Neural cell (in vitro differentiated cells): ENCODE data around the gene SLC35B1. TPM values are rescaled to one million over a fixed set of nuclear protein-coding genes. Genes with fewer than 3 reads are reported as not detected.

Experiments
- H2AFZ ChIP-seq: fragments of 200-600, 300-800 bp; sonication (generic), shearing (Covaris generic); 2 replicates; pipeline ENCODE4 v1.6.0; 2014; ENCODE audit warnings: low read depth, mild to moderate bottlenecking, antibody characterized with exemption, low read length, moderate library complexity
- H3F3A ChIP-seq: fragments of 200-600 bp; shearing (Covaris generic); 2 replicates; pipeline ENCODE4 v1.6.1; 2016; ENCODE audit warnings: mild to moderate bottlenecking, moderate library complexity, mixed read lengths, antibody characterized with exemption, low read length; ENCODE audit not compliant: insufficient read depth, poor library complexity, severe bottlenecking
- H3K27ac ChIP-seq: fragments of 200-600, 300-800 bp; sonication (generic), shearing (Covaris generic); 2 replicates; pipeline ENCODE4 v1.5.1; 2014; ENCODE audit warnings: mild to moderate bottlenecking, low read length, moderate library complexity
- H3K27me3 ChIP-seq: fragments of 300-800, 200-600 bp; sonication (generic), shearing (Covaris generic); 2 replicates; pipeline ENCODE4 v1.6.0; 2014; ENCODE audit warnings: mild to moderate bottlenecking, low read depth, low read length, moderate library complexity; ENCODE audit not compliant: insufficient read depth
- H3K36me3 ChIP-seq: fragments of 300-800, 200-600 bp; sonication (generic), shearing (Covaris generic); 2 replicates; pipeline ENCODE4 v1.5.1; 2014; ENCODE audit warnings: mild to moderate bottlenecking, antibody characterized with exemption, low read length, moderate library complexity; ENCODE audit not compliant: insufficient read depth
- H3K4me2 ChIP-seq: fragments of 300-800, 200-600 bp; sonication (generic), shearing (Covaris generic); 2 replicates; pipeline ENCODE4 v1.6.0; 2014; ENCODE audit warnings: mild to moderate bottlenecking, low read length
- H3K4me3 ChIP-seq: fragments of 300-800, 200-600 bp; sonication (generic), shearing (Covaris generic); 2 replicates; pipeline ENCODE4 v1.5.1; 2014; ENCODE audit warnings: mild to moderate bottlenecking, low read length, moderate library complexity
- H3K79me2 ChIP-seq: fragments of 200-600 bp; shearing (Covaris generic); replicated peaks from 2 replicates; pipeline ENCODE4 v1.6.0; 2014; ENCODE audit warnings: mild to moderate bottlenecking, low read length, moderate library complexity; ENCODE audit not compliant: insufficient read depth
- H3K9ac ChIP-seq: fragments of 300-800, 200-600 bp; sonication (generic), shearing (Covaris generic); 2 replicates; pipeline ENCODE4 v1.6.1; 2016; ENCODE audit warnings: mild to moderate bottlenecking, low read length, mixed read lengths
- H3K9me2 ChIP-seq: fragments of 200-600 bp; shearing (Covaris generic); 2 replicates; pipeline ENCODE4 v1.6.1; 2016; ENCODE audit warnings: mild to moderate bottlenecking, low read length, mixed read lengths; ENCODE audit not compliant: insufficient read depth
- H3K9me3 ChIP-seq: fragments of 200-600, 300-800 bp; sonication (generic), shearing (Covaris generic); 2 replicates; pipeline ENCODE4 v1.6.1; 2016; ENCODE audit warnings: mild to moderate bottlenecking, mixed run types, low read length, moderate library complexity, mixed read lengths
- H4K20me1 ChIP-seq: fragments of 200-600 bp; shearing (Covaris generic); 2 replicates; pipeline ENCODE4 v1.6.1; 2016; ENCODE audit warnings: mild to moderate bottlenecking, mixed run types; ENCODE audit not compliant: insufficient read depth
- EP300 ChIP-seq: fragments of 450-650 bp; conservative IDR thresholded peaks from 2 replicates; pipeline ENCODE4 v1.6.1; 2014; ENCODE audit warnings: antibody characterized with exemption, mild to moderate bottlenecking, moderate library complexity; ENCODE audit not compliant: poor library complexity, severe bottlenecking
- EZH2 ChIP-seq: fragments of 200-600, 300-800 bp; shearing (Covaris generic), sonication (generic); IDR thresholded peaks from 2 replicates; pipeline ENCODE4 v1.6.1; 2014; ENCODE audit warnings: antibody characterized with exemption, low read length, borderline replicate concordance, mild to moderate bottlenecking; ENCODE audit not compliant: insufficient read depth, poor library complexity, severe bottlenecking
- MXI1 ChIP-seq: fragments of 450-650 bp; conservative IDR thresholded peaks from 2 replicates; pipeline ENCODE4 v1.6.1; 2014; ENCODE audit warnings: antibody characterized with exemption, mild to moderate bottlenecking; ENCODE audit not compliant: poor library complexity, severe bottlenecking
- POLR2AphosphoS5 ChIP-seq: IDR thresholded peaks from 2 replicates; pipeline ENCODE4 v1.6.1; 2012
- RAD21 ChIP-seq: fragments of 450-650 bp; conservative IDR thresholded peaks from 2 replicates; pipeline ENCODE4 v1.6.1; 2014; ENCODE audit warnings: antibody characterized with exemption, mild to moderate bottlenecking, moderate library complexity
- SMC3 ChIP-seq: fragments of 450-650 bp; conservative IDR thresholded peaks from 2 replicates; pipeline ENCODE4 v1.6.1; 2014; ENCODE audit warnings: antibody characterized with exemption, mild to moderate bottlenecking, moderate library complexity; ENCODE audit not compliant: poor library complexity
- TAF1 ChIP-seq: IDR thresholded peaks from 2 replicates; pipeline ENCODE4 v1.6.1; 2012; ENCODE audit warnings: low read depth
- polyA plus RNA-seq: library from polyadenylated mRNA; depleted of rRNA; stranded (reverse); fragments of >200 nt; gene quantifications from 2 replicates; pipeline ENCODE4 v1.2.3, GENCODE V29; 2014
- TF ChIP-seq, protein P1 (sequence below): fragments of 450-650 bp; IDR thresholded peaks from 2 replicates; pipeline ENCODE4 v1.5.1; 2014; ENCODE audit warnings: antibody characterized with exemption, mild to moderate bottlenecking, moderate library complexity; ENCODE audit not compliant: poor library complexity, severe bottlenecking
- TF ChIP-seq, protein P2 (sequence below): IDR thresholded peaks from 2 replicates; pipeline ENCODE4 v1.6.1; 2012; ENCODE audit warnings: borderline replicate concordance

The SLC35B1 gene
- polyA plus RNA-seq, 1 donor from 2014 or later = 120 TPM

DNA sequence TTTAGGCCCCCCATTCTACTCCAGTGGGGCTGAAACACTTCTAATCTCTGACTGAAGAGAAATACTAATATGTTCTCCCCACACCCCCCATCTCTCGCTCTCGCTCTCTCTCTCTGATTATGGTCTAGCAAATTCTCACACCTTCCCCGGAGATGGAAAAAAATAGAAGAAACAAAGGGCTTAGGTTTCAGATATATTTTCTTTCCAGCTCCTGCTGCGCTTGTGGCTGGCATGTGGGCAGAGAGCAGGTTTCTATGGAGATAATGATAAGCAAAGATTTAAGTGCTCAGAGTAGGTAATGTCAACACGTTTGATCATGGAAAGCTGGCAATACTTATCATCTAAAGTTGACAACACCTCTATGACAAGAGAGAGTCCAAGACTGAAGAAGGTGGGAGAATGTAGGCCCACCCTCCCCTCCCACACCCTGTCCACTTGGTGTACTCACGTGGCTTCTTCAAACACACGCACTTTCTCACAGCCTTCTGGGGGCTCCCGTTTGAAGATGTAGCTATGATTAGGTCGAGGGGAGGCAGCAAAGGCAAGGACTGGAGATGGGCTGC, 8.0 kb upstream of the SLC35B1 start:
- H3K4me3 ChIP-seq = no peak overlapping the region
- H4K20me1 ChIP-seq = no peaks in the 10 kb centered on the region
- TF ChIP-seq TAF1 (no peak), MXI1 (no peak), SMC3 (no peak), EP300 (no peak), RAD21 (no peak), EZH2 (no peak), POLR2AphosphoS5 (no peak)
- TF ChIP-seq, protein P1, sequence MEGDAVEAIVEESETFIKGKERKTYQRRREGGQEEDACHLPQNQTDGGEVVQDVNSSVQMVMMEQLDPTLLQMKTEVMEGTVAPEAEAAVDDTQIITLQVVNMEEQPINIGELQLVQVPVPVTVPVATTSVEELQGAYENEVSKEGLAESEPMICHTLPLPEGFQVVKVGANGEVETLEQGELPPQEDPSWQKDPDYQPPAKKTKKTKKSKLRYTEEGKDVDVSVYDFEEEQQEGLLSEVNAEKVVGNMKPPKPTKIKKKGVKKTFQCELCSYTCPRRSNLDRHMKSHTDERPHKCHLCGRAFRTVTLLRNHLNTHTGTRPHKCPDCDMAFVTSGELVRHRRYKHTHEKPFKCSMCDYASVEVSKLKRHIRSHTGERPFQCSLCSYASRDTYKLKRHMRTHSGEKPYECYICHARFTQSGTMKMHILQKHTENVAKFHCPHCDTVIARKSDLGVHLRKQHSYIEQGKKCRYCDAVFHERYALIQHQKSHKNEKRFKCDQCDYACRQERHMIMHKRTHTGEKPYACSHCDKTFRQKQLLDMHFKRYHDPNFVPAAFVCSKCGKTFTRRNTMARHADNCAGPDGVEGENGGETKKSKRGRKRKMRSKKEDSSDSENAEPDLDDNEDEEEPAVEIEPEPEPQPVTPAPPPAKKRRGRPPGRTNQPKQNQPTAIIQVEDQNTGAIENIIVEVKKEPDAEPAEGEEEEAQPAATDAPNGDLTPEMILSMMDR = no peak
- TF ChIP-seq, protein P2, sequence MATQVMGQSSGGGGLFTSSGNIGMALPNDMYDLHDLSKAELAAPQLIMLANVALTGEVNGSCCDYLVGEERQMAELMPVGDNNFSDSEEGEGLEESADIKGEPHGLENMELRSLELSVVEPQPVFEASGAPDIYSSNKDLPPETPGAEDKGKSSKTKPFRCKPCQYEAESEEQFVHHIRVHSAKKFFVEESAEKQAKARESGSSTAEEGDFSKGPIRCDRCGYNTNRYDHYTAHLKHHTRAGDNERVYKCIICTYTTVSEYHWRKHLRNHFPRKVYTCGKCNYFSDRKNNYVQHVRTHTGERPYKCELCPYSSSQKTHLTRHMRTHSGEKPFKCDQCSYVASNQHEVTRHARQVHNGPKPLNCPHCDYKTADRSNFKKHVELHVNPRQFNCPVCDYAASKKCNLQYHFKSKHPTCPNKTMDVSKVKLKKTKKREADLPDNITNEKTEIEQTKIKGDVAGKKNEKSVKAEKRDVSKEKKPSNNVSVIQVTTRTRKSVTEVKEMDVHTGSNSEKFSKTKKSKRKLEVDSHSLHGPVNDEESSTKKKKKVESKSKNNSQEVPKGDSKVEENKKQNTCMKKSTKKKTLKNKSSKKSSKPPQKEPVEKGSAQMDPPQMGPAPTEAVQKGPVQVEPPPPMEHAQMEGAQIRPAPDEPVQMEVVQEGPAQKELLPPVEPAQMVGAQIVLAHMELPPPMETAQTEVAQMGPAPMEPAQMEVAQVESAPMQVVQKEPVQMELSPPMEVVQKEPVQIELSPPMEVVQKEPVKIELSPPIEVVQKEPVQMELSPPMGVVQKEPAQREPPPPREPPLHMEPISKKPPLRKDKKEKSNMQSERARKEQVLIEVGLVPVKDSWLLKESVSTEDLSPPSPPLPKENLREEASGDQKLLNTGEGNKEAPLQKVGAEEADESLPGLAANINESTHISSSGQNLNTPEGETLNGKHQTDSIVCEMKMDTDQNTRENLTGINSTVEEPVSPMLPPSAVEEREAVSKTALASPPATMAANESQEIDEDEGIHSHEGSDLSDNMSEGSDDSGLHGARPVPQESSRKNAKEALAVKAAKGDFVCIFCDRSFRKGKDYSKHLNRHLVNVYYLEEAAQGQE = no peak
- H2AFZ ChIP-seq = no peak overlapping the region
- no peaks in the 10 kb centered on the region for H3F3A ChIP-seq
- H3K9me2 ChIP-seq = no peaks in the 10 kb centered on the region
- H3K4me2 ChIP-seq = no peak overlapping the region
- H3K79me2 ChIP-seq = no peaks in the 10 kb centered on the region
- H3K36me3 ChIP-seq = no peaks in the 10 kb centered on the region
- no peak overlapping the region for H3K27ac ChIP-seq
- H3K9ac ChIP-seq = no peak overlapping the region
- no peaks in the 10 kb centered on the region for H3K9me3 ChIP-seq
- no peaks in the 10 kb centered on the region for H3K27me3 ChIP-seq

DNA sequence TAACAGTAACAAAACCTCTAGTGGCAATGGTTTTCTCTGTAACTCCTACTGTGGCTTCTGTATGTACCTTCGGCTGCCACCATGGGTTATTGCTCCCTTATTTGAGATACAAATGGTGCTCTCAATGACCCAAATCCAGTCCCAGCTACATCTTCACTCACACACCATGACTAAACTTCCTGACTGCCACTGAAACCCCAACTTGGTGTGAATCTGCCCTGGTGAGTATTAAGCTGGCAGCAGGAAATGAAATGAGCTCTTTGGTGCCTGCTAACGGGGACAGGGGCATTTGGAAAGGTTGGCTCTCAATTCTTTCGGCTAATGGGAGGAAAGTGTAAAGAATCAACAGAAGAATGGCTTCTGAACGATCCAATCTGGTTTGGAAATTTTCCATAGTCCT, 7.5 kb upstream of the SLC35B1 start:
- Histone ChIP-seq H3K79me2 (no peaks in the 10 kb centered on the region), H3K27me3 (no peaks in the 10 kb centered on the region), H3K9me2 (no peaks in the 10 kb centered on the region), H3K9ac (no peak overlapping the region), H3K9me3 (no peaks in the 10 kb centered on the region), H4K20me1 (no peaks in the 10 kb centered on the region), H2AFZ (no peak overlapping the region), H3K27ac (no peak overlapping the region), H3K4me3 (no peak overlapping the region), H3F3A (no peaks in the 10 kb centered on the region), H3K36me3 (no peaks in the 10 kb centered on the region), H3K4me2 (no peak overlapping the region)
- no peak for TF ChIP-seq RAD21
